ENCODE results near the gene NUDT21.

The NUDT21 gene

GRCh38 chr16:56460101-56460500, 9.0 kb upstream of the NUDT21 start:
- no peak for DNase-seq

DNA sequence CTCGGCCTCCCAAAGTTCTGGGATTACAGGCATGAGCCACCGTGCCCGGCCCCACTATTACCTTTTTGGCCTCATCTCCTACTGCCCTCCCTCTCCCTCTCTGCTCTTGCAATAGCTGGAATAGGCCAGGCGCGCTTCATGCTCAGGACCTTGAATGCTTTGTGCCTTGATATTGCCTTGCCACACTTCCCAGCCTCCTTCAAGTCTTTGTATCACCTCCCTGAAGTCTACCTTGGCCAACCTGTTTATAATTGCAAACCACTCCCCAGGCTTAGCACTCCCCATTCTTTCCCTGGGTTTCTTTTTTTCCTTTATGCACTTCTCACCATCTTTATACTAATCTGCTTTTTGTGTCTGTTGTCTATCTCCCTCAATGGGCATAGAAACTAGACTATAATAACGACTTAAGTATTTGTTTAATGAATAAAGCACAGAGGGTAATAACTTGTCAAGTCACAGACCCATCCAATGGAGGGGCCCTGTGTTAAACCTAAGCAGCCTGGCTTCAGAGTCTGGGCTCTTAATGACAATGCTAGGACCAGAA, 6.9 kb upstream of the NUDT21 start:
- DNase-seq = no peak

DNA sequence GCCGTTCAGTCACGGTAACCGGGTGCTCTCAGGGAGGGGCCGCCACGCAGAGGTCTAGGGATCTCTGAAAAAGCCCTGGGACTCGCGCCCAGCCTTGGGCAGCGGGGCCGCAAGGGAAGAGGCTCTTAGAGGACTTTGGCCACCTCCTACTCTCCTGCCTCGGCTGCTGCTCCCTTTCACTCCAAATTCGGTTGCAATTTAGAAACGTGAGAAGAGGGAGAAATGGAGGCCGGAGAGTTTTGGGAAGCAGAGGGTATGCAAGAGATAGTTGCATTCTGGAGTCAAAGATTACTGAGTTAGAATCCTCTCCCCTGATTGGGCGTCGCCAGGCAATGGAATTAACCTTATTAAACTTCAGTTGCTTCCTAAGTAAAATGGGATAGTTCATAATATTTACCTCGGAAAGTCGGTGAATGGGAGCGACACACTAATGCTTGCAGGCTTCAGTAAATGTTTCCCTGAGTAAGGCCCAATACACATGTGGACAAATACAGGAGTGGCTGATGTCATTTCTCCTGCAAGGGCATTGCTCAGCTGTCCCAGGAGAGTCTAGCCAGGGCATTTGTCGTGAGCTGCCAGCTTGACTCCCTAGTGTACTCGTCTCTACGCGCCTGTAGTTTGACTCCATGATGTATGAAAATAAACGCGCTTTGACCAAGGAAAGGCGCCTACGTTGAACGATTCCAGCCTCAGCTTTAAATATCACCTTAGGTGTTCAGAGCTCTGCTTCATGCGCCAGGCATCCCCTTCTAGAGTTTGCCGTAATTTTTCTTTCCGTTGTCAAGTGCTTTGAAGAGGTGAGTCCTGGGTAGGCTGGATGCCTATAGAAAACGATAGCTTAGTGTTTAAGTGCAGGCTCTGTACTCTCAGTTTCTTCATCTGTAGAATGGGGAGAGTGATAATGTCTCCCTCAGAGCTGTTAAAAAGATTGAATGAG, 889 bp upstream of the NUDT21 start:
- DNase-seq = no peak

DNA sequence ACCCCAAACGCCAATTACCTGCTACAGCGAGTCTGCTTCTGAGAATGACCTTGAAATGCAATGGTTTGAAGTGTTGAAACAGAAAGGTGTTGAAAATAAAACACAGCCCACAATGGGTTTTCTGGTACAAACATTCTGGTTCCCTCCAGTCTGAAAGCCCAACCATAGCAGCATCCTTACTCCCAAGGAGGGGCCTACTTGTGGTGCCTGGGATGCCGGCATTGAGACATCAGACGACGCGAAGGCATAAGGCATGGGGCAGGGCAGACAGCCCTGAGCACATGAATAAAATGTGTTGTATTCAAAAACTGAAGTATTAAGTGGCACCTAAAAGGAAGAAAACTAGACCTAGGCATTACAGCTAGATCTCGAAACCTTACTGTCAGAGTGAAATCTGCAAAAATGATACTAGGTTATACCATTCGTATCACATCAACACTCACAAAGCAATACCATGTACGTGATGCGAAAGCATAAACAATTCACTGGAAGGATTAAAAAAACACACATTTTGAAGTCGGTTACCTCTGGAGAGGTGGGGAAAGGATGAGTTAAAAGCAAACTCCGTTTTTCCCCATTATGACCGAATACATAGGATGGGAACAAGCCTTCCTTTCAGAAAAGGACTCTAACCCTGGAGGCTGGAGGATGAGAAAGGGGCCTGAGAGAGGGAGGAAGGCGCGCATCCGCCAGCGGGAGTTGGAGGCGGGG, 702 bp downstream of the NUDT21 start:
- DNase-seq = no peak

DNA sequence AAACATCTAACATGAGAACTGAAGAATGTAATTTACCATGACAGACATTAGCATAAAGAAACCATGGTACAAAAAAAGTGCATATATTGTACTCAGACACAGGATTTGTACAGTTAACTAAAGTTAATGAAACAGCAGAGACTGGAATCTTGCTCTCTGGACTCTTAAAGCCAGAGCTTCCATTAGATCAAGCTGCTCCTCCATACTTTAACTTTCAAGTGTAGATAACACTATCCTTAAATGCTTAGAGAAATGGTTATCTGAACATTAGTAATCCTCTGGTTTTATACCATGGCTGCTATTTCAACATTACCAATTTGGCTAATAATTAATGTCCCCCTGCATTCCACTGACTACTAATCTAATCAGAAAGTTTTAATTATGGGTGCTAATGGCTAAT, 3.1 kb downstream of the NUDT21 start:
- no peak for DNase-seq

DNA sequence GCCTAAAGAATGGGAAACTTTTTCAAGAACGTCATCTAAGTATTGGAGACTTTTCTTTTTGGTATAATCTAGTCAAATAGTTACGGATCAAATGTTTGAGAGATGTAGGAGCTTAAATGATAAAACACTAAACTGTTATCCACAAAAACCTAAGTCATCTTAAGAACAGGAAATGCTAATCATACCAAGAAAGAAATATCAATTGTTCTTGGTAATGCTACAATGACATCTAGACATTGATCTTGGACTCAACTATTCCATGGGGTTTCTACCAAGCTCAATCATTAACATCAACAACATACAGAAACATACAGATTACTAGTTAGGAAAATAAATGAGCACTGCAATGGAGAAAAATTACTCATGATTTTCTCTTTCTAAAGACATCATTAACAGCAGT, 3.8 kb downstream of the NUDT21 start:
- no peak for DNase-seq

- DNase-seq = no peak
Measured at GRCh38 chr16:56438038-56438437, 13.1 kb downstream of the NUDT21 start.

DNA sequence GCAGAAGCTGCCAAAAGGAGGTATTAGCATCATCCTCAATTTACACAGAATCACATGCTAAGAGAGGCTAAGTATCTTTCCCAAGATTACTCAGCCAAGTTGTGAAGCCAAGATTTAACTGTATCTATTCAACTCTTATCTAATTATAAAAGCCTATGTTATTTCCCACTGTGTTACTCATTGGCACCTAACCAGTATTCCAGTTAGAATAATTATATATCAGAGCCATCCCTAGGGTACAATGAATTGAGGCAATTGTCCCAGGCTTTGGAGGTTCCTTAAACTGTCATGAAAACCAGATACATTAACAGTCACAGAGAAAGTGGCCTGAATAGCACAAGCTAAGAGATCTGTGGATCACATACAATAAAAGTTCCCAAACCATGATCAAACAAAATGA, 14.9 kb downstream of the NUDT21 start:
- DNase-seq = no peak

GRCh38 chr16:56428091-56428490, 23.0 kb downstream of the NUDT21 start:
- DNase-seq = no peak

DNA sequence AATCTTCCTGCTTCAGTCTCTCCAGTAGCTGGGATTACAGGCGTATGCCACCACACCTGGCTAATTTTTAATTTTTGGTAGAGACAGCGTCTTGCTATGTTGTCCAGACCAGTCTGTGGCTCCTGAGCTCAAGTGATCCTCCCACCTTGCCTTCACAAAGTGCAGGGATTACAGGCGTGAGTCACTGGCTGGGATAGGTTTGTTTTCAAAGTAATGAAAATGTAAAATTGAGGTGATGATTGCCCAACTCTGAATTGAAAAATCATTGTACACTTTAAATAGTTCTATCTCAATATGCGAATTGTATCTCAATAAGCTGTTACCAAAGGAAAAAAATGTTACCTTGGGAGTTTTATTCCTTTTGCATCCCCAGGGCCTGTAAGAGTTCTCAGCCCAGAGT, 24.5 kb downstream of the NUDT21 start:
- no peak for DNase-seq

- no peak for DNase-seq
Measured at GRCh38 chr16:56425439-56425832, 25.7 kb downstream of the NUDT21 start, which contains the start of gene AMFR. TSS of gene AMFR (minus strand) at chr16:56425545. CDS start at chr16:56425327, 218 bp downstream.

GRCh38 chr16:56424791-56425438, 26.2 kb downstream of the NUDT21 start:
- DNase-seq = no peak

DNA sequence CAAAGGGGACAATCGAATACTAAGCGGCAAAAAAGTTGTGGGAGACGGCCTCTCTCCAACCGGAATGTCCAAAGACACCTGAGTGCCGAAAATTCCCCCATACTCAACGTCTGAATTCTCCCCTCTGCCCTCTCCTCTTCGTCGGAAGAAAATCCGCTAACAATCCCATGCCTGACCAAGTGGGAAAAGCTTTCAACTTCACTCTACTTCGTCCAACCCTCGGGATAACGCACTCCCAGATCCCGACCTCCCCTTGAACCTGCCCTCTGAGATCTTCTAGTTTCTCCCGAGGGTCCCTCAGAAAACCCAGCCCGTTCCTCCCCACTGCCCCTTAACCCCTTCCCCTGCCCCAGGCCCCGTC, 26.7 kb downstream of the NUDT21 start:
- DNase-seq = no peak

- DNase-seq = no peak
Measured at GRCh38 chr16:56423584-56424403, 27.3 kb downstream of the NUDT21 start.

- no peak for DNase-seq
Measured at GRCh38 chr16:56422896-56423441, 28.2 kb downstream of the NUDT21 start.

- no peak for DNase-seq
Measured at GRCh38 chr16:56421976-56422669, 29.0 kb downstream of the NUDT21 start.

GRCh38 chr16:56421313-56421712, 29.8 kb downstream of the NUDT21 start:
- no peak for DNase-seq

GRCh38 chr16:56420613-56421012, 30.5 kb downstream of the NUDT21 start:
- DNase-seq = no peak

- no peak for DNase-seq
Measured at GRCh38 chr16:56419740-56420548, 31.2 kb downstream of the NUDT21 start.

- DNase-seq = no peak
Measured at GRCh38 chr16:56417138-56417537, 34.0 kb downstream of the NUDT21 start.

DNA sequence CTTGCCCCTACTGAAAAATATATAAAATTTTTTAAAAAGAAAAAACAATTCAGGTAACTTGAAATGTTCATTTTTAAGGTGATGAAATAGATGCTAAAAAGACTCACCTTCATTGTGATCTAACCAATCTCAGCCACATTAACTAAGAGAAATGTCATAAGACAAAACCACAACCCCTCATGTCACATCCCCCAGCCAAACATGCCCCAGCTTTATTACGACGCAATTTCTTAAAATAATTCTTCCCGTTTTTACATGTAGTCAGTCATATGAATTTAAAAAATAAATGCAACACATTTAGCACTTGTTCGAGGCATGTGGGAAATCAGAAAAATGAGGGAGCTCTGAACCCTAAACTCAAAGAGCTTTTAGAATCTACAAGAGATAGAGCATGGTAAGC, 35.3 kb downstream of the NUDT21 start:
- DNase-seq = no peak
